ENCODE data around the gene TMCC1.

Gene TMCC1

GRCh38 chr3:129690406-129690805 is 203.1 kb downstream of the TMCC1 start:
- peak; percentile 61 for DNase-seq (ENCODE audit: extremely low spot score)
- TF ChIP-seq ELF4 (IDR thresholded peaks at IDR 0.05), result no peak
- TF ChIP-seq L3MBTL2 (conservative IDR thresholded peaks at IDR 0.05), result no peak
- TF ChIP-seq SP1 (IDR thresholded peaks at IDR 0.05), result no peak
- no peak for TF ChIP-seq PKNOX1 (IDR thresholded peaks at IDR 0.05)
- no peak for TF ChIP-seq BHLHE40 (IDR thresholded peaks at IDR 0.05; ENCODE audit: borderline replicate concordance)
- TF ChIP-seq CTBP1 (IDR thresholded peaks at IDR 0.05; ENCODE audit: borderline replicate concordance), result no peak
- TF ChIP-seq ZNF384 (IDR thresholded peaks at IDR 0.05), result no peak
- TF ChIP-seq SUZ12 (IDR thresholded peaks at IDR 0.05), result no peak
- no peak for TF ChIP-seq NFRKB (IDR thresholded peaks at IDR 0.05)
- TF ChIP-seq TARDBP (IDR thresholded peaks at IDR 0.05), result no peak
- TF ChIP-seq FOXA1 (IDR thresholded peaks at IDR 0.05), result no peak
- ChIA-PET POLR2A (no interaction called here), CTCF (interaction anchor here (0.5 kb wide), 1 partner anchor 45 kb away, joined by 3 read pairs; no protein-coding TSS in a partner anchor)

GRCh38 chr3:129689036-129689435 is 204.5 kb downstream of the TMCC1 start:
- ChIA-PET CTCF (interaction anchor here (0.6 kb wide), 1 partner anchor 14 kb away, joined by 3 read pairs; no protein-coding TSS in a partner anchor), POLR2A (no interaction called here)
- TF ChIP-seq NFRKB (IDR thresholded peaks at IDR 0.05) (no peak), L3MBTL2 (conservative IDR thresholded peaks at IDR 0.05) (no peak), CTBP1 (IDR thresholded peaks at IDR 0.05; ENCODE audit: borderline replicate concordance) (no peak), ARNT (IDR thresholded peaks at IDR 0.05) (no peak), FOXA1 (IDR thresholded peaks at IDR 0.05) (no peak), HDGF (IDR thresholded peaks at IDR 0.05; ENCODE audit: borderline replicate concordance) (no peak), ZNF384 (IDR thresholded peaks at IDR 0.05) (no peak), SP1 (IDR thresholded peaks at IDR 0.05) (no peak), SUZ12 (IDR thresholded peaks at IDR 0.05) (no peak)
- DNase-seq (ENCODE audit: extremely low spot score), result no peak

- ChIA-PET POLR2A (interaction anchor here (0.6 kb wide), 1 partner anchor 204 kb away, joined by 3 read pairs; no protein-coding TSS in a partner anchor), CTCF (interaction anchor here (0.6 kb wide), 1 partner anchor 15 kb away, joined by 3 read pairs; no protein-coding TSS in a partner anchor)
- TF ChIP-seq ELF4 (IDR thresholded peaks at IDR 0.05), result no peak
- no peak for TF ChIP-seq HDGF (IDR thresholded peaks at IDR 0.05; ENCODE audit: borderline replicate concordance)
- TF ChIP-seq SP1 (IDR thresholded peaks at IDR 0.05), result no peak
- TF ChIP-seq BHLHE40 (IDR thresholded peaks at IDR 0.05; ENCODE audit: borderline replicate concordance), result no peak
- no peak for TF ChIP-seq FOXM1 (IDR thresholded peaks at IDR 0.05; ENCODE audit: borderline replicate concordance)
- TF ChIP-seq NFRKB (IDR thresholded peaks at IDR 0.05), result no peak
- TF ChIP-seq LEF1 (IDR thresholded peaks at IDR 0.05; ENCODE audit: borderline replicate concordance), result no peak
- no peak for TF ChIP-seq FOXK2 (IDR thresholded peaks at IDR 0.05)
- TF ChIP-seq ARNT (IDR thresholded peaks at IDR 0.05), result no peak
- TF ChIP-seq TARDBP (IDR thresholded peaks at IDR 0.05), result no peak
- no peak for TF ChIP-seq FOXA1 (IDR thresholded peaks at IDR 0.05)
- no peak for TF ChIP-seq ZNF384 (IDR thresholded peaks at IDR 0.05)
- TF ChIP-seq CTBP1 (IDR thresholded peaks at IDR 0.05; ENCODE audit: borderline replicate concordance), result no peak
- TF ChIP-seq SUZ12 (IDR thresholded peaks at IDR 0.05), result no peak
- TF ChIP-seq L3MBTL2 (conservative IDR thresholded peaks at IDR 0.05), result no peak
- no peak for TF ChIP-seq PKNOX1 (IDR thresholded peaks at IDR 0.05)
- no peak for DNase-seq (ENCODE audit: extremely low spot score)
Observed at GRCh38 chr3:129688271-129688895, 205.1 kb downstream of the TMCC1 start.

- ChIA-PET POLR2A (interaction anchor here (0.6 kb wide), 1 partner anchor 205 kb away, joined by 3 read pairs; no protein-coding TSS in a partner anchor), CTCF (no interaction called here)
- no peak for TF ChIP-seq CTBP1 (IDR thresholded peaks at IDR 0.05; ENCODE audit: borderline replicate concordance)
- TF ChIP-seq LEF1 (IDR thresholded peaks at IDR 0.05; ENCODE audit: borderline replicate concordance), result no peak
- no peak for TF ChIP-seq TARDBP (IDR thresholded peaks at IDR 0.05)
- TF ChIP-seq SUZ12 (IDR thresholded peaks at IDR 0.05), result no peak
- TF ChIP-seq FOXK2 (IDR thresholded peaks at IDR 0.05), result no peak
- TF ChIP-seq ARNT (IDR thresholded peaks at IDR 0.05), result no peak
- no peak for TF ChIP-seq PKNOX1 (IDR thresholded peaks at IDR 0.05)
- no peak for TF ChIP-seq L3MBTL2 (conservative IDR thresholded peaks at IDR 0.05)
- TF ChIP-seq HDGF (IDR thresholded peaks at IDR 0.05; ENCODE audit: borderline replicate concordance), result no peak
- no peak for TF ChIP-seq FOXM1 (IDR thresholded peaks at IDR 0.05; ENCODE audit: borderline replicate concordance)
- no peak for TF ChIP-seq FOXA1 (IDR thresholded peaks at IDR 0.05)
- no peak for TF ChIP-seq NFRKB (IDR thresholded peaks at IDR 0.05)
- no peak for TF ChIP-seq BHLHE40 (IDR thresholded peaks at IDR 0.05; ENCODE audit: borderline replicate concordance)
- no peak for TF ChIP-seq ELF4 (IDR thresholded peaks at IDR 0.05)
- no peak for TF ChIP-seq ZNF384 (IDR thresholded peaks at IDR 0.05)
- no peak for TF ChIP-seq SP1 (IDR thresholded peaks at IDR 0.05)
- no peak for DNase-seq (ENCODE audit: extremely low spot score)
Observed at GRCh38 chr3:129687586-129688125, 205.9 kb downstream of the TMCC1 start.

- no peak for DNase-seq (ENCODE audit: extremely low spot score)
- CTCF ChIA-PET, result no interaction called here
- TF ChIP-seq HDGF (IDR thresholded peaks at IDR 0.05; ENCODE audit: borderline replicate concordance) (no peak), ZNF384 (IDR thresholded peaks at IDR 0.05) (no peak), TARDBP (IDR thresholded peaks at IDR 0.05) (no peak), ARNT (IDR thresholded peaks at IDR 0.05) (no peak), PKNOX1 (IDR thresholded peaks at IDR 0.05) (no peak), NFRKB (IDR thresholded peaks at IDR 0.05) (no peak), FOXA1 (IDR thresholded peaks at IDR 0.05) (no peak), SP1 (IDR thresholded peaks at IDR 0.05) (no peak)
- POLR2A ChIA-PET, result no interaction called here
Observed at GRCh38 chr3:129686941-129687340, 206.6 kb downstream of the TMCC1 start.
